Measurements from ENCODE around the gene ACTR6. TPM values are rescaled to one million over a fixed set of nuclear protein-coding genes. Genes with fewer than 3 reads are reported as not detected.

Gene ACTR6
- total and polyA plus RNA-seq, 8 donors, result 18.4 to 42.8 (median 33.0) TPM

DNA sequence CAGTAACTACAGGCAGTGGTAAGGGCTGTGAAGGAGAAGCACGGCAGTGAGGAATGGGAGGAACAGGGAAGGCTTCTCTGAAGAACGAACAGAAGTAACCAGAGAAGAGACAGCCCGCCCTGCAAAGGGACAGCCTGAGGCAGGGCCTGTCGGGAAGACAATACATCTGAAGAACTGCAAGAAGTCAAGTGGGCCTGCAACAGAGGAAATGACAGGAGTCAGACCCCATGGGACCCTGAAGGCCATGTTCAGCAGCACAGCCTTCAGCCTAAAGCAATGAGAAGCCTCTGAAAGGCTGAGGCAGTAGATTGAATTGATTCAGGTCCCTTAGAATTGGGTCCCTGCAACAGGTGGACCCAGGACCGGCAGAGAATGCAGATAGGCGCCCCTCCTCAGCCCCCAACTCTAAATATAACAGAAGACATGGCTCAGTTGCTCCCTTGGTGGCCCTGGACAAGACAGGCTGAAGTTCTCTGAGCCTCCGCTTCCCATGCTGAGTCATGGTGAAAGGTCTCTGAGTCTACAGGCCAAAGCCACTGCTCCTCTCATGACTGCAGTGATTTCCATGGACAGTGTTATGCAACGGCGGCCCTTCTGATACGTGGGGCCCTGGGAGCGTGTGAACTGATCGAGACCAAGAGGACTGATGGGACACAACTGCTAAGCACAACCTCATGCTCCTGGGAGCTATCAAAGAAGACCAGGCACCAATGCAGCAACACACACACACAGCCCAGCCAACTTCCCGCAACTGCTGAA lies 10.8 kb upstream of the ACTR6 start:
- H3K4me3 ChIP-seq, result no peak overlapping the region
- DNase-seq (no peak), ATAC-seq (no peak)
- H3K9me3 ChIP-seq, result no peaks in the 10 kb centered on the region
- intact Hi-C loops (cut with DNase I), result no loop called here
- no peak overlapping the region for H3K27ac ChIP-seq
- TF ChIP-seq, protein P1, sequence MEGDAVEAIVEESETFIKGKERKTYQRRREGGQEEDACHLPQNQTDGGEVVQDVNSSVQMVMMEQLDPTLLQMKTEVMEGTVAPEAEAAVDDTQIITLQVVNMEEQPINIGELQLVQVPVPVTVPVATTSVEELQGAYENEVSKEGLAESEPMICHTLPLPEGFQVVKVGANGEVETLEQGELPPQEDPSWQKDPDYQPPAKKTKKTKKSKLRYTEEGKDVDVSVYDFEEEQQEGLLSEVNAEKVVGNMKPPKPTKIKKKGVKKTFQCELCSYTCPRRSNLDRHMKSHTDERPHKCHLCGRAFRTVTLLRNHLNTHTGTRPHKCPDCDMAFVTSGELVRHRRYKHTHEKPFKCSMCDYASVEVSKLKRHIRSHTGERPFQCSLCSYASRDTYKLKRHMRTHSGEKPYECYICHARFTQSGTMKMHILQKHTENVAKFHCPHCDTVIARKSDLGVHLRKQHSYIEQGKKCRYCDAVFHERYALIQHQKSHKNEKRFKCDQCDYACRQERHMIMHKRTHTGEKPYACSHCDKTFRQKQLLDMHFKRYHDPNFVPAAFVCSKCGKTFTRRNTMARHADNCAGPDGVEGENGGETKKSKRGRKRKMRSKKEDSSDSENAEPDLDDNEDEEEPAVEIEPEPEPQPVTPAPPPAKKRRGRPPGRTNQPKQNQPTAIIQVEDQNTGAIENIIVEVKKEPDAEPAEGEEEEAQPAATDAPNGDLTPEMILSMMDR (IDR thresholded peaks at IDR 0.05), result no peak
- no peaks in the 10 kb centered on the region for H3K36me3 ChIP-seq
- H3K4me1 ChIP-seq, result peaks cover 0 to 6% of the 10 kb centered on the region in 2 donors
- H3K27me3 ChIP-seq, result no peaks in the 10 kb centered on the region

DNA sequence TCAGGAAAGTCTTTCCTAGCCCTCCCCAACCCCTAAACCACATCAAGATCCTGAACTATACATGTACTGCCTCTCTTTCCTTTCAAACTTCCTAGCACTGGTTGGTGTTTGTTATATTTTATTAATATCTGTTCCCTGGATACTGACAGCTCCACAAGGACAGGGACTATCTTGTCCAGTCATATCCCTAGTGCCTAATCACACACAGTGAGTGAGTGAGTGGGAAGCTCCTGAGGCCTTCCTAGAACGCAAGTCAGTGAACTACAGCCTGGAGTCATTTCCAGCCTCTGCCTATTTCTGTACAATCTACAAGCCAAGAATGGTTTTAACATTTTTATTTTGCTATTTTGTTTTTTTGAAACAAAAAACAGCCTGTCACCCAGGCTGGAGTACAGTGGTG lies 7.5 kb upstream of the ACTR6 start:
- Histone ChIP-seq H3K27me3 (no peaks in the 10 kb centered on the region), H3K27ac (no peak overlapping the region), H3K36me3 (no peaks in the 10 kb centered on the region), H3K4me1 (no peaks in the 10 kb centered on the region), H3K4me3 (no peak overlapping the region), H3K9me3 (no peaks in the 10 kb centered on the region)
- TF ChIP-seq, protein P1 (IDR thresholded peaks at IDR 0.05), result no peak
- DNase-seq (no peak), ATAC-seq (no peak)
- intact Hi-C loops (cut with DNase I), result no loop called here

DNA sequence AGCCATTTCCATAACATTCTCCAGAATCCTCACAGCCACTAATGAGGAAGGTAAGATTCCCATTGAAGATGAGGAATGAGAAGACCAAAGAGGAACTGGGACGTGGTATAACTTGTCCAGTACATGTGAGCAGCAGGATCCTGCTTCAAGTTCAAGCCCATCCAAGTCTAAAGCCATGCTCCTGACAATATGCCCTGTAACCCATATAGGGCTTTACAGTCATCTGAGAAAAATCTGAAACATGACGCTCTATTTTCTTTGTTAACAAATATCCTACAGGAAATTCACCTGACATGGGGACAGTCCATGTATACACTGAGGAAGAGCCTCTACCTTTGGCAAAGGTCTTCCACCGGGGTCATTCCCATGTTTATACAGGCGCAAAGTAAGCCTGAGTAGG lies 3.1 kb upstream of the ACTR6 start:
- Histone ChIP-seq H3K36me3 (no peaks in the 10 kb centered on the region), H3K4me1 (peaks cover 3 to 21% of the 10 kb centered on the region in 2 donors), H3K27ac (no peak overlapping the region), H3K27me3 (no peaks in the 10 kb centered on the region), H3K9me3 (no peaks in the 10 kb centered on the region), H3K4me3 (no peak overlapping the region)
- TF ChIP-seq, protein P1 (IDR thresholded peaks at IDR 0.05), result no peak
- DNase-seq (no peak), ATAC-seq (no peak)
- intact Hi-C loops (cut with DNase I), result no loop called here

DNA sequence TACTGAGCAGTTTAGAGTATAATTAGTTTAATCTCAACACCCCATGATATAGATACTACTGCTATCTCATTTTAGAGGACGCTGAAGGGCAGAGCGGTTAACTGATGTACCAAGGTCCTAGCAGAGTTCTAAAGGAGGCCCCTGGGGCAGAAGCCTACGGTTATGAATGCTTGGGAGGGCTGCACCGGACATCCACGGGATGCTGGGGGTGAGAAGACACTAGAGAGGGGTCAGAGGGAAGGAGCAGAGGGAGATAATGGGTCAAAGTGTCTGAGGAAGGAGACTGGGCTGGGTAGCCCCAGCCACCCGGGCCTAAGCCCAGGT lies 1.6 kb upstream of the ACTR6 start:
- Histone ChIP-seq H3K27ac (peak overlapping the region in 1 of 2 donors; percentile 66), H3K4me3 (peak overlapping the region; percentile 52 to 83), H3K4me1 (peaks cover 3 to 21% of the 10 kb centered on the region in 2 donors), H3K9me3 (no peaks in the 10 kb centered on the region), H3K36me3 (no peaks in the 10 kb centered on the region), H3K27me3 (no peaks in the 10 kb centered on the region)
- DNase-seq, result no peak
- TF ChIP-seq, protein P1 (IDR thresholded peaks at IDR 0.05), result no peak
- ATAC-seq, result no peak
- intact Hi-C loops (cut with DNase I), result no loop called here

DNA sequence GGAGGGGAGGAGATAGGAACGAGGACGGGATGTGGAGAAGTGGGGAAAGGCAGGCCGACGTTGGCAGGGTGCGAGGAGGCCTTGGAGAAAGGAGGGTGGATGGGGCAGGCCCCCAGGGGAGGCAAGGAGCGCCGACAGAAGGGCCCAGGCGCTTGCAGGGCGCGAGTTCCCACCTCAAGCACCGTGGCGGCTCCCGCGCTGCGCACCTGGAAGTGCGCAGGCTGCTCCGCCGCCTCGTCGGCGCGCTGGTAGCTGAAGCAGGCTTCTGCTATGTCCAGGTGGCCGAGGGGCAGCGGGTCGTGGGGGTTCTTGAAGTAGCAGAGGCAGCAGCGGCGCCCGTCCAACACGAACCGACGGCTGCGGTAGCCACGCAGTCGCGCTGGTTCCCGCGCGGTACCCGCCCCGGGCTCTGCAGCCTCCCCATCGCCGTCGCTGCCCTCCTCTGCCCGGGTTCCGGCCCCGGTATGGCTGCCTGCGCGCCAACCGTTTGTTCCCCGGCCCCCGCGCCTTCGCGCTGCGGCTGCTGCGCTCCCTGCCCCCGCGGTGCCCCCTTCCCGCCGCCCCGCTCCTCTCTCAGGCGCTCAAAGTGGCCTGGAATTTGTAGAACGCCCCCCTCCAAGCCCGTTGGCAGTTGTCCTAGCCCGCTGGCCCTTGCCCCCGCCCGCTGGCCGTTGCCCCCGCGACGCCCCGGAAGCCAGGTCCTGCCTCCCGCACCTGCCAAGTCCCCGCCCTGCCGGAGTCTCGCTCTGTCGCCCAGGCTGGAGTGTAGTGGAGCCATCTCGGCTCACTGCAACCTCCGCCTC lies 1.1 kb upstream of the ACTR6 start:
- H3K4me3 ChIP-seq, result peak overlapping the region; percentile 52 to 83
- intact Hi-C loops (cut with DNase I), result no loop called here
- no peaks in the 10 kb centered on the region for H3K27me3 ChIP-seq
- TF ChIP-seq, protein P1 (IDR thresholded peaks at IDR 0.05), result no peak
- H3K9me3 ChIP-seq, result no peaks in the 10 kb centered on the region
- ATAC-seq (peak; percentile 92), DNase-seq (peak; percentile 18 to 94 (median 66))
- peaks cover 3 to 21% of the 10 kb centered on the region in 2 donors for H3K4me1 ChIP-seq
- H3K27ac ChIP-seq, result peak overlapping the region; percentile 46 to 66
- no peaks in the 10 kb centered on the region for H3K36me3 ChIP-seq

Measured in left lung (tissue), 10 donors.